Measurements from ENCODE around the gene TIGD4.
A peak's percentile ranks its signal among the peaks of the same experiment; 100 is the strongest.
"Not testable (repeated sequence)": the region's sequence is repeated elsewhere in the genome, so short reads cannot be mapped to it uniquely, and the experiment has no call there.

The TIGD4 gene

GRCh38 chr4:152776352-152776751 lies 3.2 kb downstream of the TIGD4 start:
- Mint-ChIP-seq H3K36me3 (ENCODE audit: insufficient read depth) (peaks cover 17% of the 10 kb centered on the region), H3K9me3 (no peaks in the 10 kb centered on the region), H3K4me1 (peaks cover 28% of the 10 kb centered on the region), H3K27ac (ENCODE audit: low read depth) (no peak overlapping the region), H3K27me3 (no peaks in the 10 kb centered on the region), H3K4me3 (no peak overlapping the region)
- DNase-seq (ENCODE audit: low spot score in 2 of 2) = no peak
- ATAC-seq (replicated peaks; ENCODE audit: extremely low read depth, poor library complexity, severe bottlenecking) = no peak

- no peaks in the 10 kb centered on the region for H3K9me3 Mint-ChIP-seq
- ATAC-seq (replicated peaks; ENCODE audit: extremely low read depth, poor library complexity, severe bottlenecking) (no peak), DNase-seq (ENCODE audit: low spot score in 2 of 2) (no peak)
- H3K27me3 Mint-ChIP-seq = no peaks in the 10 kb centered on the region
- peaks cover 5% of the 10 kb centered on the region for H3K36me3 Mint-ChIP-seq (ENCODE audit: insufficient read depth)
- no peak overlapping the region for H3K27ac Mint-ChIP-seq (ENCODE audit: low read depth)
- H3K4me1 Mint-ChIP-seq = peaks cover 5% of the 10 kb centered on the region
- H3K4me3 Mint-ChIP-seq = no peak overlapping the region
Observed at GRCh38 chr4:152773953-152774352, 5.6 kb downstream of the TIGD4 start.

- H3K36me3 Mint-ChIP-seq (ENCODE audit: insufficient read depth) = peaks cover 3% of the 10 kb centered on the region
- H3K27me3 Mint-ChIP-seq = no peaks in the 10 kb centered on the region
- no peak for ATAC-seq (replicated peaks; ENCODE audit: extremely low read depth, poor library complexity, severe bottlenecking)
- H3K4me3 Mint-ChIP-seq = no peak overlapping the region
- H3K9me3 Mint-ChIP-seq = no peaks in the 10 kb centered on the region
- no peaks in the 10 kb centered on the region for H3K4me1 Mint-ChIP-seq
- H3K27ac Mint-ChIP-seq (ENCODE audit: low read depth) = no peak overlapping the region
- DNase-seq (ENCODE audit: low spot score in 2 of 2) = no peak
Observed at GRCh38 chr4:152773339-152773738, 6.2 kb downstream of the TIGD4 start.

DNA sequence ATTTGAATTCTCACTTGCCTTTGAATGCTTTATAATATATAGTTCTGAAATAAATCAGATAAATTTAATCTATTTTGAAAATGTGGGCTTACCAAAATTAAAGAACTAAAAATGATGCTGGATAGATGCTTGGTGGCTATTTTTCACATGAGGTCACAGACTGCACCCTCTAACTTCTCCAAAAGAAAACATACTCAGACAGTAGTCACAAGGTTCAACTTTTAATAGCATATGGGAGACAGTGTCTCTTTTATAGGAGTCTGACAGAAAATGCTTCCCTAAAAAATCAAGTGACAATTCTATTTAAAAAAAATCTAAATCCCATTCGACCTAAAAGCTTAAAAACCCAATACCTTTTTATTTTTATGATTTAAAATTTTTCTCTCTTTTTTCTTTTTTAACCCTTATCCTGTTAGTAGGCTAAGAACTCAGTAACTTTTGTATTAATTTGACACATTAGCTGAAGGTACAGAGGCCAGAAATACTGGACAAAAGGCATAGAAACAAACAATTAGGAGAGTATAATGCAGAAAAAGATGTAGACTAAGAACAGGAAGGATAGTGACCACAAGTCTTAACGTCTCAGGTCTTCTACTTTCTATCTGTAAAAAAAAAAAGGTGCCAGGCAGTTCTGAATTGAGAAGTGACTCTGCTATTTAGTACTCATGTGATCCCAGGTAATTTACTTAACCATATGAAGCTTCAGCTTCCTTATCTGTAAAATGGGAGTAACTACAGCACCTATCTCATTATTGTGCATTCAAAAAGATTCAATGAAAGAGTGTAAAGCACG lies 7.6 kb downstream of the TIGD4 start:
- peaks cover 3% of the 10 kb centered on the region for H3K36me3 Mint-ChIP-seq (ENCODE audit: insufficient read depth)
- H3K27ac Mint-ChIP-seq (ENCODE audit: low read depth) = no peak overlapping the region
- H3K4me3 Mint-ChIP-seq = no peak overlapping the region
- H3K27me3 Mint-ChIP-seq = no peaks in the 10 kb centered on the region
- no peaks in the 10 kb centered on the region for H3K4me1 Mint-ChIP-seq
- no peaks in the 10 kb centered on the region for H3K9me3 Mint-ChIP-seq
- no peak for ATAC-seq (replicated peaks; ENCODE audit: extremely low read depth, poor library complexity, severe bottlenecking)
- no peak for DNase-seq (ENCODE audit: low spot score in 2 of 2)

DNA sequence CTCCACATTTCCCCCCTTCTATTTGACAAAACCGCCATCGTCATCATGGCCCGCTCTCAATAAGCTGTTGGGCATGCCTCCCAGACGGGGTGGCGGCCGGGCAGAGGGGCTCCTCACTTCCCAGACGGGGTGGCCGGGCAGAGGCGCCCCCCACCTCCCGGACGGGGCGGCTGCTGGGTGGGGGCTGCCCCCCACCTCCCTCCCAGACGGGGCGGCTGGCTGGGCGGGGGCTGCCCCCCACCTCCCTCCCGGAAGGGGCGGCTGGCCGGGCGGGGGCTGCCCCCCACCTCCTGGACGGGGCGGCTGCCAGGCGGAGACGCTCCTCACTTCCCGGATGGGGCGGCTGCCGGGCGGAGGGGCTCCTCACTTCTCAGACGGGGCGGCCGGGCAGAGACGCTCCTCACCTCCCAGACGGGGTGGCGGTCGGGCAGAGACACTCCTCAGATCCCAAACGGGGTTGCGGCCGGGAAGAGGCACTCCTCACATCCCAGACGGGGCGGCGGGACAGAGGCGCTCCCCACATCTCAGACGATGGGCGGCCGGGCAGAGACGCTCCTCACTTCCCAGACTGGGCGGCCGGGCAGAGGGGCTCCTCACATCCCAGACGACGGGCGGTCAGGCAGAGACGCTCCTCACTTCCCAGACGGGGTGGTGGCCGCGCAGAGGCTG lies 14.3 kb downstream of the TIGD4 start:
- H3K36me3 Mint-ChIP-seq (ENCODE audit: insufficient read depth); H3K4me3 Mint-ChIP-seq; H3K9me3 Mint-ChIP-seq; DNase-seq (ENCODE audit: low spot score in 2 of 2); H3K4me1 Mint-ChIP-seq; H3K27ac Mint-ChIP-seq (ENCODE audit: low read depth); ATAC-seq (replicated peaks; ENCODE audit: extremely low read depth, poor library complexity, severe bottlenecking): not testable (repeated sequence)
- H3K27me3 Mint-ChIP-seq = peaks cover 24% of the 10 kb centered on the region

DNA sequence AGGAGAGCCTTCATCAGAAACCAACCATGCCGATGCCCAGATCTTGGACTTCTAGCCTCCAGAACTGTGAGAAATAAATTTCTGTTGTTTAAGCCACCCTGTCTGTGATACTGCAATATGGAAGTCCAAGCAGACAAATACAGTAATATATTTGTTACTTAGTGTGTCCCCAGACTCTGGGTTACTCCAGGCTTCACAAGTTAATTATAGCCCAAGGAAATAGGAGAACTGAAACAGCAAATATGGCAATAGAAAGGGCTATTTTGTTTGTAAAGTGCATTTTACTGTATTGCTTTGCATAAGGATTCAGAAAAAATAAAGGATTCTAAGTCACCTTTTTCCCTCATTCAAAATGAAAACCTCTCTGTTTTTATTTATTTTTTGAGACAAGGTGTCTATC lies 15.7 kb downstream of the TIGD4 start:
- Mint-ChIP-seq H3K4me1 (no peaks in the 10 kb centered on the region), H3K27me3 (peaks cover 33% of the 10 kb centered on the region), H3K4me3 (no peak overlapping the region), H3K36me3 (ENCODE audit: insufficient read depth) (no peaks in the 10 kb centered on the region), H3K9me3 (no peaks in the 10 kb centered on the region), H3K27ac (ENCODE audit: low read depth) (no peak overlapping the region)
- no peak for DNase-seq (ENCODE audit: low spot score in 2 of 2)
- ATAC-seq (replicated peaks; ENCODE audit: extremely low read depth, poor library complexity, severe bottlenecking) = no peak

DNA sequence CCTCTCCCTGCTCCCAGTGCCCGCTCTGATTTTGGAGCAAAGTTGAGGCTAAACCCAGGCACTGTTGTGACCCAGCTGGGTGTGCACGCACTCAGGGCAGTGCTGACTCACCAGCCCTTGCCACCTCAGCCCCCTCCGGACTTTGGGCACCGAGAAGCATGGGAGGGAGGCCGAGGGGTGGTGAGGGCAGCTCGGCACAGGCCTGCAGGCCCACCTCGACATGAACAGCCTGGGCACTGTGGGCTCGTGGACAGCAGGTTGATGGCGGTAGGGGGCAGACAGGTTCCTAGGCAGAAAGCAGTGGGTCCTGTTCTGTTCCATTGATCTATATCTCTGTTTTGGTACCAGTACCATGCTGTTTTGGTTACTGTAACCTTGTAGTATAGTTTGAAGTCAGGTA lies 30.9 kb downstream of the TIGD4 start:
- no peak overlapping the region for H3K27ac Mint-ChIP-seq (ENCODE audit: low read depth)
- peaks cover 20% of the 10 kb centered on the region for H3K27me3 Mint-ChIP-seq
- H3K36me3 Mint-ChIP-seq (ENCODE audit: insufficient read depth) = no peaks in the 10 kb centered on the region
- no peak for ATAC-seq (replicated peaks; ENCODE audit: extremely low read depth, poor library complexity, severe bottlenecking)
- DNase-seq (ENCODE audit: low spot score in 2 of 2) = no peak
- H3K4me3 Mint-ChIP-seq = no peak overlapping the region
- no peaks in the 10 kb centered on the region for H3K4me1 Mint-ChIP-seq
- no peaks in the 10 kb centered on the region for H3K9me3 Mint-ChIP-seq

- H3K36me3 Mint-ChIP-seq (ENCODE audit: insufficient read depth) = no peaks in the 10 kb centered on the region
- H3K4me3 Mint-ChIP-seq = no peak overlapping the region
- no peaks in the 10 kb centered on the region for H3K4me1 Mint-ChIP-seq
- ATAC-seq (replicated peaks; ENCODE audit: extremely low read depth, poor library complexity, severe bottlenecking) = no peak
- H3K27me3 Mint-ChIP-seq = peaks cover 20% of the 10 kb centered on the region
- H3K9me3 Mint-ChIP-seq = no peaks in the 10 kb centered on the region
- no peak for DNase-seq (ENCODE audit: low spot score in 2 of 2)
- no peak overlapping the region for H3K27ac Mint-ChIP-seq (ENCODE audit: low read depth)
Observed at GRCh38 chr4:152747444-152747843, 32.1 kb downstream of the TIGD4 start.

DNA sequence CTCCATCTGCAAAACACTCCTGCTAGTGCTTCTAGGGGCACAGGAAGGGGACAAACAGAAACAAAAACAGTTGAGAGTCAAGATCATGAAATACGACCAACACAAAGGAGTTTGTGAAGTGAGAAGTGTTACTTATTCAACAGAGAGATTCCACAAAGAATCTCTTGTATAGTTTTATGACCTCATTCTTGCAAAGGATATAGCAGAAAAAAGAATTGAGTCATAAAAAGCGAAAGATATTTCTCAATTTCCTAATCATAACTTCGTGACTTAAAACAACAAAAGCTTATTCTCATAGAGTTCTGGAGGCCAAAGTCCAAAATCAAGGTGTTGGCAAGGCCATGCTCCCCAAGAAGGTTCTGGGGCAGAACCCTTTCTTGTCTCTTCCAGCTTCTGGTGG lies 40.7 kb downstream of the TIGD4 start:
- Mint-ChIP-seq H3K4me3 (no peak overlapping the region), H3K36me3 (ENCODE audit: insufficient read depth) (no peaks in the 10 kb centered on the region)
- no peak for DNase-seq (ENCODE audit: low spot score in 2 of 2)

GRCh38 chr4:152735906-152736305 lies 43.6 kb downstream of the TIGD4 start:
- ATAC-seq (replicated peaks; ENCODE audit: extremely low read depth, poor library complexity, severe bottlenecking) = no peak
- no peak for DNase-seq (ENCODE audit: low spot score in 2 of 2)
- H3K4me1 Mint-ChIP-seq = peaks cover 4% of the 10 kb centered on the region
- H3K9me3 Mint-ChIP-seq = no peaks in the 10 kb centered on the region
- H3K27me3 Mint-ChIP-seq = peaks cover 8% of the 10 kb centered on the region
- no peaks in the 10 kb centered on the region for H3K36me3 Mint-ChIP-seq (ENCODE audit: insufficient read depth)
- H3K27ac Mint-ChIP-seq (ENCODE audit: low read depth) = no peak overlapping the region
- H3K4me3 Mint-ChIP-seq = no peak overlapping the region

More for the DNA sequence above, 40.7 kb downstream of the TIGD4 start:
- Mint-ChIP-seq H3K4me1 (peaks cover 4% of the 10 kb centered on the region), H3K27me3 (peaks cover 9% of the 10 kb centered on the region), H3K9me3 (no peaks in the 10 kb centered on the region), H3K27ac (ENCODE audit: low read depth) (no peak overlapping the region)
- no peak for ATAC-seq (replicated peaks; ENCODE audit: extremely low read depth, poor library complexity, severe bottlenecking)

DNA sequence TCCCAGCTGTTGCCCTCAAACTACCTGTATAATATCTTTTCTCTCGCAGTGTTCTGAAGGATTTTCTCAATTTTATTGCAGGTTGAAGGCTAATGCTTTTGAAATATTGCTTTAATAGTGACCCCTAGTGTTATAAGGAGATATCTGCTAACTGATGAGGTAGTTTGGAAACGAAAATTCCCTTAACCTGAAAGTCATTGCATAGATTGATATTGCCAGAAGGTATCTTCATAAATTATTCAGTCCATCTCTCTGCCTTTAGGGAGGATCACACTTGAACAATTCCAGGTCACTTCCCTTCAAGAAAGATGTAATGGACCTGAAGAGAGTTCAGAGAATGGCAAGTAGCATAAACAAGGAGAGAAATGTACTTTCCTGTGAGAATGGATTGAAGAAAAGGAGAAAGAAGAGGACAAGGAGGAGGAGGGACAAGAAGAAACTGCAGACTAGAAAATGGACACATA lies 44.1 kb downstream of the TIGD4 start:
- no peak overlapping the region for H3K27ac Mint-ChIP-seq (ENCODE audit: low read depth)
- H3K4me1 Mint-ChIP-seq = peaks cover 4% of the 10 kb centered on the region
- peak; percentile 52 for ATAC-seq (replicated peaks; ENCODE audit: extremely low read depth, poor library complexity, severe bottlenecking)
- no peak for DNase-seq (ENCODE audit: low spot score in 2 of 2)
- peaks cover 8% of the 10 kb centered on the region for H3K27me3 Mint-ChIP-seq
- no peaks in the 10 kb centered on the region for H3K9me3 Mint-ChIP-seq
- H3K4me3 Mint-ChIP-seq = no peak overlapping the region
- no peaks in the 10 kb centered on the region for H3K36me3 Mint-ChIP-seq (ENCODE audit: insufficient read depth)

DNA sequence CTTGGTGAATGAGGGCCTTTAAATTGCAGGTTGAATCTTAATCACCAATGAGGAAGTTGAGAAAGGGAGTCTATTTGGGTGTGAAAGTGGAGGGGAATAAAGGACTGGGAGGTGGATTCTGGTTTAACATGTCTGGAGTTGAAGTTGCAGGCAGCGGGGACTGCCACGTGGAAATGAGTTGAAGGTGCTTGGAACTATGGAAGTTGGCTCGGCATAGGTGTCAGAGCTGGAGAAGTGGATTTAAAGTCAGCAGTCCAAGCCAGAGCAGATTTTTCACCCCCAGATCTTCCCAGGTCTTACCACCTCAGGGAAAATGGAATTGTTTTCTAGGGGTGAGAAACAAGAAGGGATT lies 44.9 kb downstream of the TIGD4 start:
- H3K9me3 Mint-ChIP-seq = no peaks in the 10 kb centered on the region
- no peak for DNase-seq (ENCODE audit: low spot score in 2 of 2)
- peak overlapping the region; percentile 11 for H3K27ac Mint-ChIP-seq (ENCODE audit: low read depth)
- peaks cover 8% of the 10 kb centered on the region for H3K27me3 Mint-ChIP-seq
- ATAC-seq (replicated peaks; ENCODE audit: extremely low read depth, poor library complexity, severe bottlenecking) = no peak
- no peaks in the 10 kb centered on the region for H3K36me3 Mint-ChIP-seq (ENCODE audit: insufficient read depth)
- H3K4me1 Mint-ChIP-seq = peaks cover 4% of the 10 kb centered on the region
- no peak overlapping the region for H3K4me3 Mint-ChIP-seq

- no peak for DNase-seq (ENCODE audit: low spot score in 2 of 2)
- ATAC-seq (replicated peaks; ENCODE audit: extremely low read depth, poor library complexity, severe bottlenecking) = no peak
- H3K4me1 Mint-ChIP-seq = peaks cover 4% of the 10 kb centered on the region
- no peak overlapping the region for H3K4me3 Mint-ChIP-seq
- H3K27me3 Mint-ChIP-seq = peaks cover 8% of the 10 kb centered on the region
- H3K9me3 Mint-ChIP-seq = no peaks in the 10 kb centered on the region
- H3K27ac Mint-ChIP-seq (ENCODE audit: low read depth) = peak overlapping the region; percentile 11
- H3K36me3 Mint-ChIP-seq (ENCODE audit: insufficient read depth) = no peaks in the 10 kb centered on the region
Observed at GRCh38 chr4:152734015-152734698, 45.4 kb downstream of the TIGD4 start.
